ENCODE results near the gene ZNF500. TPM values are rescaled to one million over a fixed set of nuclear protein-coding genes. Genes with fewer than 3 reads are reported as not detected.

ZNF500 gene
- total RNA-seq, 4 donors from 2014 or later = 7.9 to 17.6 (median 12.4) TPM

- 15% methylated on average over 10 of the region's 48 CpGs for WGBS
- Histone ChIP-seq H3K27me3 (no peaks in the 10 kb centered on the region), H3K9me3 (no peaks in the 10 kb centered on the region), H3K4me3 (peak overlapping the region; percentile 92), H3K36me3 (peaks cover 8% of the 10 kb centered on the region), H3K4me1 (peaks cover 35% of the 10 kb centered on the region), H3K27ac (peak overlapping the region; percentile 89)
- peak; percentile 98 to 99 for DNase-seq (ENCODE audit: low spot score in 2 of 2)
- TF ChIP-seq POLR2AphosphoS5 (IDR thresholded peaks at IDR 0.05) (peak in 1 of 3 donors; percentile 38), CTCF (IDR thresholded peaks at IDR 0.05) (no peak), POLR2A (IDR thresholded peaks at IDR 0.05) (peak; percentile 36 to 48)
Observed at GRCh38 chr16:4768549-4769305, 1.8 kb upstream of the ZNF500 start.

GRCh38 chr16:4767872-4768548, 1.0 kb upstream of the ZNF500 start:
- Histone ChIP-seq H3K9me3 (no peaks in the 10 kb centered on the region), H3K27me3 (no peaks in the 10 kb centered on the region), H3K4me3 (peak overlapping the region; percentile 92), H3K36me3 (peaks cover 15% of the 10 kb centered on the region), H3K4me1 (peaks cover 35% of the 10 kb centered on the region), H3K27ac (peak overlapping the region; percentile 89)
- TF ChIP-seq CTCF (IDR thresholded peaks at IDR 0.05) (no peak), EP300 (IDR thresholded peaks at IDR 0.05) (no peak), POLR2AphosphoS5 (IDR thresholded peaks at IDR 0.05) (no peak)
- 38% methylated on average over 17 of the region's 17 CpGs for WGBS
- DNase-seq (ENCODE audit: low spot score in 2 of 2) = no peak

- Histone ChIP-seq H3K9me3 (no peaks in the 10 kb centered on the region), H3K36me3 (peaks cover 38% of the 10 kb centered on the region), H3K27ac (no peak overlapping the region), H3K4me3 (peak overlapping the region; percentile 92), H3K4me1 (peaks cover 35% of the 10 kb centered on the region), H3K27me3 (no peaks in the 10 kb centered on the region)
- WGBS = 38% methylated on average over 7 of the region's 26 CpGs
- TF ChIP-seq CTCF (IDR thresholded peaks at IDR 0.05) (no peak), POLR2A (IDR thresholded peaks at IDR 0.05) (no peak), EP300 (IDR thresholded peaks at IDR 0.05) (no peak), POLR2AphosphoS5 (IDR thresholded peaks at IDR 0.05) (no peak)
- no peak for DNase-seq (ENCODE audit: low spot score in 2 of 2)
Observed at GRCh38 chr16:4765511-4766474, 1.2 kb downstream of the ZNF500 start.

- peaks cover 32% of the 10 kb centered on the region for H3K4me1 ChIP-seq
- WGBS = 94% methylated on average over 3 of the region's 7 CpGs
Observed at GRCh38 chr16:4763791-4764190, 3.2 kb downstream of the ZNF500 start.

More at GRCh38 chr16:4763791-4764190, 3.2 kb downstream of the ZNF500 start:
- DNase-seq (ENCODE audit: low spot score in 2 of 2) = no peak
- Histone ChIP-seq H3K9me3 (no peaks in the 10 kb centered on the region), H3K36me3 (peaks cover 58% of the 10 kb centered on the region), H3K4me3 (no peak overlapping the region), H3K27me3 (no peaks in the 10 kb centered on the region), H3K27ac (no peak overlapping the region)
- no peak for TF ChIP-seq CTCF (IDR thresholded peaks at IDR 0.05)
